Spinal cord (tissue), 10 donors: Measurements from ENCODE around the gene PADI2. TPM values are rescaled to one million over a fixed set of nuclear protein-coding genes. Genes with fewer than 3 reads are reported as not detected.

ENCODE experiments used
- DNase-seq, 6 donors: peaks; one replicate each; pipeline versions ENCODE4 v3.0.0 to v3.0.0-alpha.2; 2013 to 2015; ENCODE audit warnings: low spot score in 6 of 6, low read depth in 4 of 6
- H3K27ac ChIP-seq: one replicate; pipeline ENCODE4 v1.5.1; 2013; ENCODE audit warnings: low read depth, low read length, control low read depth
- H3K27me3 ChIP-seq: one replicate; pipeline ENCODE4 v1.6.1; 2013; ENCODE audit warnings: low read length; ENCODE audit not compliant: control insufficient read depth, insufficient read depth
- H3K36me3 ChIP-seq: one replicate; pipeline ENCODE4 v1.6.1; 2013; ENCODE audit warnings: low read length; ENCODE audit not compliant: control insufficient read depth, insufficient read depth
- H3K4me1 ChIP-seq: one replicate; pipeline ENCODE4 v1.6.1; 2013; ENCODE audit warnings: low read length; ENCODE audit not compliant: control insufficient read depth, insufficient read depth
- H3K4me3 ChIP-seq: one replicate; pipeline ENCODE4 v1.5.1; 2013; ENCODE audit warnings: low read depth, low read length, control low read depth
- H3K9me3 ChIP-seq: one replicate; pipeline ENCODE4 v1.6.1; 2013; ENCODE audit warnings: low read length; ENCODE audit not compliant: control insufficient read depth, insufficient read depth
- WGBS: methylation state at CpG from one replicate; pipeline ENCODE4 v1.1.5; 2013; ENCODE audit warnings: missing lambda C conversion rate; ENCODE audit not compliant: insufficient coverage; 5-methylcytosine and 5-hydroxymethylcytosine counted together
- polyA plus RNA-seq, 2 donors: library from polyadenylated mRNA; unstranded; fragments of 120-200 nt; gene quantifications; one replicate each; pipeline ENCODE4 v1.2.1, GENCODE V29; 2013; ENCODE audit not compliant: insufficient read length in 2 of 2
- total RNA-seq, 2 donors: library from RNA; depleted of rRNA in 1 of 2; stranded (reverse); fragments of 120-200 nt in 1 of 2; fragments of >200 nt in 1 of 2; gene quantifications; one replicate each; pipeline versions ENCODE4 v1.2.3 to v1.2.4, GENCODE V29; 2013 to 2014
- donor health status: healthy.

The PADI2 gene
- total and polyA plus RNA-seq, 4 donors, result 8.7 to 32.6 (median 27.0) TPM

DNA sequence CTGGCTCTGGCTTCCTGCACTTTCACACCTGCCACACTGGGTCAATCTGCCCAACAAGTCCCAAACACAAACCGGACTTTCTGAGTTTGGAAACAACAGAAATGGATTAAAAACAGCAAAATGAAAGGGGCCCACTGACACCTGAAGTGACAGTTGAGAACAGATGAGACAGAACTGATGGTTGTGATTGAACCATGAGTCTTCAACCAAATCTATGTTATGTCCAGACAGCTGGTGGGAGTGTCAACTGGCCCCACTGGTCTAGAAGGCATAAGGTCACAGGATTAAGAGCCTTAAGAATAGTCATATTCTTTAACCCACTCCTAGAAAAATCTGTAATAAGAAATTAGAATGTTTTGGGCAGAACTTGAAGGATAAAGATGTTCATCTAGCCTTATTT lies 94.5 kb downstream of the PADI2 start:
- Histone ChIP-seq H3K9me3 (no peaks in the 10 kb centered on the region), H3K27ac (no peak overlapping the region), H3K4me3 (no peak overlapping the region), H3K36me3 (peaks cover 78% of the 10 kb centered on the region), H3K27me3 (no peaks in the 10 kb centered on the region), H3K4me1 (no peaks in the 10 kb centered on the region)
- DNase-seq, result no peak
- no CpG with 5 or more reads among the region's 1 CpG for WGBS

DNA sequence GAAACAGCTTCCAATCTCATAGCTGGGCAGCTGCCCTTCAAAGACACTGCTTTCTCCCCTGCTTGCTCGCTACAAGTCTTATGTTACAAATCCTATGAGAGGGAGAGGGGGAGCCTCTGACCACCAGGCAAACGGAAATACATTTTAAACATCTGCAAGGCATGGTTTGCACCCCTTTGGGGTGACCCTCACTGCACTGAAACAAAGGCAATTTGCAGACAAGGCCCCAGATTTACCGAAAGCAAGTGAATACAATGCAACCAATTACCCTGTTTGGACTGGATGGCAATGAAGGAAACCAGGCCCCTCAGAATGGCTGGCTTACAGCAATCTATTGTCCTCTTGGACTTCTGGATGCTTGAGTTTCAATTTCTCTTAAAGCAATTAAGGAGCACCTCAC lies 95.7 kb downstream of the PADI2 start:
- peaks cover 73% of the 10 kb centered on the region for H3K36me3 ChIP-seq
- no peaks in the 10 kb centered on the region for H3K4me1 ChIP-seq
- DNase-seq, result no peak
- 67% methylated on average over 1 of the region's 3 CpGs for WGBS
- no peak overlapping the region for H3K4me3 ChIP-seq
- H3K27ac ChIP-seq, result no peak overlapping the region
- H3K27me3 ChIP-seq, result no peaks in the 10 kb centered on the region
- no peaks in the 10 kb centered on the region for H3K9me3 ChIP-seq

DNA sequence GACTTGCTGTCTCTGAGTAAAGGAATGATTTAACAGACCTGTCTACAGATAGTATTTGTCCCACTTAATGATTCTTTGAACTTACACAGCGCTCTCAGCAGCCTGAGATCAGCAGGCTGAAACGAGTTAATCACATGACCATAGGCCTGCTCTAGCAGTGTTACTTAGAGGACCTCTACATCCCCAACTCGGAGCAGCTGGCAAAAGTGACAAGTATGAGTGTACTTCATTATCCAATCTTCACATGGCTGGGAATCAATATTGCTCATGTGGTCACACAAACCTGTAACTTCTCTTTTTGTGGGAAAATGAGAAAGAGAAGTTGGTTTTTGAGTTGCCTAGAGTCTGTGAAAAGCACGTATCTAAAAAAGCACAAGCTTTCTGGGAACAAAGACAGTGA lies 96.1 kb downstream of the PADI2 start:
- Histone ChIP-seq H3K4me1 (no peaks in the 10 kb centered on the region), H3K27ac (no peak overlapping the region), H3K27me3 (no peaks in the 10 kb centered on the region), H3K4me3 (no peak overlapping the region), H3K36me3 (peaks cover 76% of the 10 kb centered on the region), H3K9me3 (no peaks in the 10 kb centered on the region)
- no peak for DNase-seq
- WGBS, result 70% methylated on average over 2 of the region's 4 CpGs

DNA sequence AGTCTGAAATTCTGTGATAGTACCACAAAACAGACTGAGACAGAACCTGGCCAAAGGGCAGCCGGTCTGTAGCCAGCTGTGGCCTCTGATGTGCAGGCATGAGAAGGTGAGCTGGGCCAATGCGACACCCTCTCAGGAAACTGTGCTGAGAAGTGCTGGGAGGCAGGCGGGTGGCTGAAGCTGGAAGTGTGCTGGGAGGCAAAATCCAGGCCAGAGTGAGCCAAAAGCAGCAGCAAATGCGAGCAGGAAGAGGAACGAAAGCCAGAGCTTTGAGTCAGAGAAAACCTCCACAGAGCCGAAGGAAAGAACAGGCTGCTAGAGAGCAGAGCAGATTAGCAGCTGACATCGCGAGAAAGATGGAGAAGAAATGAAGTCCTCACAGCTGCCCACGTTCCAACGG lies 97.4 kb downstream of the PADI2 start:
- Histone ChIP-seq H3K9me3 (no peaks in the 10 kb centered on the region), H3K4me1 (no peaks in the 10 kb centered on the region), H3K27me3 (no peaks in the 10 kb centered on the region), H3K27ac (no peak overlapping the region), H3K4me3 (no peak overlapping the region), H3K36me3 (peaks cover 73% of the 10 kb centered on the region)
- DNase-seq, result no peak
- 95% methylated on average over 10 of the region's 10 CpGs for WGBS

DNA sequence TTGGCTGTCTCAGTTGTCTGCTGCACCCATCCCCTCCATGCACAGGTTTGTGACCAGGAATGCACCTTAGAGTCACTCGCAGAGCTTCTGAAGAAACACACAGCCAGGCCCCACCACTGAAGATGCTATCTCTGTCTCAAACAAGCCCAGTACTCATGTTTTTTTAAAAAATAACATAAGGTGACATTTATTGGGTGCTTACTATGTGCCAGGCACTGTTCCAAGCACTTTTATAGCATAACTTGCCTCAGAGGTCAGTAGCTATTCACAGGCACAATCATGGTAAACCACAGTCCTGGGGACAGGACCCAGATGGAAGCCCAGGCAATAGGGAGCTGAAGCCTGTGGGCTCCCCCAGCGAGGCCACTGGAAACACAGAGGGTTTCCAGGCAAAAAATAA lies 98.7 kb downstream of the PADI2 start:
- H3K4me1 ChIP-seq, result no peaks in the 10 kb centered on the region
- 100% methylated on average over 1 of the region's 2 CpGs for WGBS
- DNase-seq, result no peak
- no peaks in the 10 kb centered on the region for H3K27me3 ChIP-seq
- no peak overlapping the region for H3K27ac ChIP-seq
- H3K9me3 ChIP-seq, result no peaks in the 10 kb centered on the region
- H3K4me3 ChIP-seq, result no peak overlapping the region
- peaks cover 63% of the 10 kb centered on the region for H3K36me3 ChIP-seq

DNA sequence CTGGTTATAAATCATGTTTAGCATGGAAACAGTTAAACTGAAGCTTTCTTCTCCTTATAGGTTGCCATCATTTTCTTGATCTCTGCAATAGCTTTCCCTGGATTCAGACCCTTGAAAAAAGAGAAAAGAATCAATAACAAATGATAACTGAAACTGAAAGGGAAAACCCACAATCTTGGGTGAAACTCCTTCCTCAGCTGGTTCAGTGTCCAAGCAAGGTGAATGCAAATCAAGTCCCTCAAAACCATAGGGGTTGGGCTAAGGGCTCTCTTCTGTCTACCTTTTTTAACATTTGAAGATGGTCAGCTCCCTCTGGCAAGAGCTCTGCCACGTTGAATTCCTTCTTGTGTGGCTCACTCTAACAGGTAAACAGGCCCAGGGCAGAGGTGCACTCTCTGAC lies 100.4 kb downstream of the PADI2 start:
- Histone ChIP-seq H3K4me1 (no peaks in the 10 kb centered on the region), H3K4me3 (no peak overlapping the region), H3K27ac (no peak overlapping the region), H3K9me3 (no peaks in the 10 kb centered on the region), H3K36me3 (peaks cover 57% of the 10 kb centered on the region), H3K27me3 (no peaks in the 10 kb centered on the region)
- DNase-seq, result no peak
- WGBS, result 63% methylated on average over 1 of the region's 1 CpG

DNA sequence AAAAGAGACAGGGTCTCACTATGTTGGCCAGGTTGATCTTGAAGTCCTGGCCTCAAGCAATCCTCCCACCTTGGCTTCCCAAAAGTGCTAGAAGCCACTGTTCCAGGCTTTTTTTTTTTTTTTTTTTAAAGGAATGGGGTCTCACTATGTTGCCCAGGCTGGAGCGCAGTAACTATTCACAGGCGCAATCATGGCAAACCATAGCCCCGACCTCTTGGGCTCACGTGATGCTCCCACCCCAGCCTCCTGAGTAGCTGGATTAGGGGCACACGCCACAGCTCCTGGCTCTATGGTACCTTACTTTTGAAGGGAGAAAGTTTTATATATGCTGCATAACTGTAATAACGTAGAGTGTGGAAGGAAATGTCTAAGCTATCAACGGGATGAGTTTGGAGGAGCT lies 101.8 kb downstream of the PADI2 start:
- Histone ChIP-seq H3K4me3 (no peak overlapping the region), H3K36me3 (peaks cover 45% of the 10 kb centered on the region), H3K4me1 (peaks cover 10% of the 10 kb centered on the region), H3K9me3 (no peaks in the 10 kb centered on the region), H3K27ac (no peak overlapping the region), H3K27me3 (no peaks in the 10 kb centered on the region)
- no peak for DNase-seq
- 96% methylated on average over 4 of the region's 7 CpGs for WGBS

Other genes with a start within 250 kb of the PADI2 start
- gene RNU1-2, start 223.5 kb downstream of the PADI2 start, total RNA-seq, result over 10,000 TPM in 1 of 2 donors, 1,000 to 10,000 TPM in 1; 4,182 to 29,651 TPM
- gene RNU1-2, start 223.5 kb downstream of the PADI2 start, polyA plus RNA-seq, result 1 to 10 TPM in 1 of 2 donors, not detected in 1; 1.2 TPM
- gene CROCC, start 197.5 kb downstream of the PADI2 start, total RNA-seq, result 10 to 100 TPM; 14.7 to 35.4 TPM
- gene CROCC, start 197.5 kb downstream of the PADI2 start, polyA plus RNA-seq, result 10 to 100 TPM; 52.2 to 58.3 TPM
- 100 to 1,000 TPM in 1 of 2 donors, 10 to 100 TPM in 1; 18.1 to 168 TPM for gene MFAP2, start 138.8 kb downstream of the PADI2 start, total RNA-seq
- 100 to 1,000 TPM in 1 of 2 donors, 10 to 100 TPM in 1; 55.4 to 107 TPM for gene MFAP2, start 138.8 kb downstream of the PADI2 start, polyA plus RNA-seq
- gene ATP13A2, start 107.5 kb downstream of the PADI2 start, total RNA-seq, result 100 to 1,000 TPM in 1 of 2 donors, 10 to 100 TPM in 1; 62.1 to 121 TPM
- 100 to 1,000 TPM; 252 to 308 TPM for gene ATP13A2, start 107.5 kb downstream of the PADI2 start, polyA plus RNA-seq
- gene SDHB, start 65.4 kb downstream of the PADI2 start, total RNA-seq, result 100 to 1,000 TPM; 115 to 127 TPM
- 100 to 1,000 TPM; 119 to 129 TPM for gene SDHB, start 65.4 kb downstream of the PADI2 start, polyA plus RNA-seq
- gene PADI1, start 85.7 kb upstream of the PADI2 start, total RNA-seq, result under 1 TPM; 0.39 to 0.79 TPM
- gene PADI1, start 85.7 kb upstream of the PADI2 start, polyA plus RNA-seq, result 1 to 10 TPM; 1.1 TPM
- not detected for gene PADI3, start 129.6 kb upstream of the PADI2 start, total RNA-seq
- gene PADI3, start 129.6 kb upstream of the PADI2 start, polyA plus RNA-seq, result not detected
- gene PADI4, start 188.7 kb upstream of the PADI2 start, total RNA-seq, result 10 to 100 TPM in 1 of 2 donors, under 1 TPM in 1; 0.11 to 11.2 TPM
- gene PADI4, start 188.7 kb upstream of the PADI2 start, polyA plus RNA-seq, result under 1 TPM in 1 of 2 donors, not detected in 1; 0.89 TPM